Activated T-cell treated with anti-CD3 and anti-CD28 coated beads for 4 hours (primary cell): Measurements from ENCODE around the gene SLC24A4.

Experiments used
- DNase-seq: peaks from one replicate; pipeline ENCODE4 v3.0.0-alpha.2; 2020

The SLC24A4 gene

GRCh38 chr14:92441751-92442504 lies 119.0 kb downstream of the SLC24A4 start:
- DNase-seq: no peak

- DNase-seq: no peak
These were observed 120.2 kb downstream of the SLC24A4 start for GRCh38 chr14:92443167-92443566.

GRCh38 chr14:92443741-92444140 lies 120.8 kb downstream of the SLC24A4 start:
- no peak for DNase-seq

- no peak for DNase-seq
These were observed 123.8 kb downstream of the SLC24A4 start for GRCh38 chr14:92446771-92447170.

- DNase-seq: no peak
These were observed 124.6 kb downstream of the SLC24A4 start for GRCh38 chr14:92447416-92448197.

- DNase-seq: no peak
These were observed 125.8 kb downstream of the SLC24A4 start for GRCh38 chr14:92448786-92449185.

- DNase-seq: no peak
These were observed 126.6 kb downstream of the SLC24A4 start for GRCh38 chr14:92449404-92450181.

GRCh38 chr14:92450351-92451070 lies 127.5 kb downstream of the SLC24A4 start:
- no peak for DNase-seq

- DNase-seq: no peak
These were observed 128.3 kb downstream of the SLC24A4 start for GRCh38 chr14:92451245-92451644.

- no peak for DNase-seq
These were observed 128.8 kb downstream of the SLC24A4 start for GRCh38 chr14:92451755-92452154.

GRCh38 chr14:92452471-92452870 lies 129.5 kb downstream of the SLC24A4 start:
- DNase-seq: no peak

- DNase-seq: no peak
These were observed 130.7 kb downstream of the SLC24A4 start for GRCh38 chr14:92453691-92454090.

GRCh38 chr14:92455231-92455630 lies 132.3 kb downstream of the SLC24A4 start:
- DNase-seq: no peak

GRCh38 chr14:92456215-92457015 lies 133.4 kb downstream of the SLC24A4 start:
- DNase-seq: no peak

GRCh38 chr14:92457016-92457565 lies 134.1 kb downstream of the SLC24A4 start:
- DNase-seq: no peak

GRCh38 chr14:92458136-92459029 lies 135.4 kb downstream of the SLC24A4 start:
- no peak for DNase-seq

- DNase-seq: no peak
These were observed 136.3 kb downstream of the SLC24A4 start for GRCh38 chr14:92459030-92459949.

- DNase-seq: no peak
These were observed 137.0 kb downstream of the SLC24A4 start for GRCh38 chr14:92459950-92460421.

GRCh38 chr14:92460541-92460915 lies 137.6 kb downstream of the SLC24A4 start:
- DNase-seq: no peak
